GM19240 (cell line): Measurements from ENCODE around the gene PSMD2.
A peak's percentile ranks its signal among the peaks of the same experiment; 100 is the strongest.

Source experiments
- DNase-seq: peaks from one replicate; pipeline ENCODE4 v3.0.0; 2011; ENCODE audit warnings: low spot score; ENCODE audit not compliant: insufficient read length

Gene PSMD2

DNA sequence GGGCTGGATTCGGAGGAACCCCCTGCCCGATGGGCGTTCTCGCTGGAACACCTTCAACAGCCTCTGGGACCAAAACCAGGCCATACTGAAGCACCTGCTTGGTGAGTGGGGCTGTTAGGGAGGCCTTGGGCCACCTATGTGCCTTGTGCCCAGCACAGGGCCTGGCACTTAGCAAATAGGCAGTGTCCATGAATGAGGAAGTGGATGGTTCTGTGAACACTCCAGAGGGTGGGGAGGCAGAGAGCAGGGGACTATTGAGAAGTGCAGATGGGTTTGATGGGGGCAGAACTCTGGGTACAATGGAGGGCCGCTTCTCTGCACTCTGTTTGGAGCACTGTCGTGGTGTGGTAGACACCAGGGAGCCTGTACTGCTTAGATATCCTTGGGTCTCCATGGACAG is 21.7 kb upstream of the PSMD2 start:
- DNase-seq = no peak

DNA sequence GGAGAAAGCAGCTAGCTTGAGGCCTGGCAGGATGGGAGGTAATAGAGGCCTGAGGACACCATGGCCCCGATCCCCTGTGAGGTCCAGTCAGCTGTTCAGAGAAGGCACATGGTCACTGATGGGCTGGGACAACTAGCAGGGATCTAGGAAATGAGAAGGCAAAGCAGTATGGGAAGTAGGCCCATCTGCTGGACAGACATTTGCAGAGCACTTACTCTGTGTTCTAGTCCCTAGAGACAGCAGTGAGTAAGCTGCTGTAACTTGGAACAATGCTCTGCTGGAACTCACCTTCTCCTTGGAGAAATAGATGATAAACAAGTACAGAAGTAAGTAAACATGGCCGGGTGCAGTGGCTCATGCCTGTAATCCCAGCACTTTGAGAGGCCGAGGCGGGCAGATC is 16.1 kb upstream of the PSMD2 start:
- no peak for DNase-seq

GRCh38 chr3:184283681-184284080 is 15.4 kb upstream of the PSMD2 start:
- DNase-seq = no peak

GRCh38 chr3:184284696-184285095 is 14.3 kb upstream of the PSMD2 start:
- DNase-seq = no peak

DNA sequence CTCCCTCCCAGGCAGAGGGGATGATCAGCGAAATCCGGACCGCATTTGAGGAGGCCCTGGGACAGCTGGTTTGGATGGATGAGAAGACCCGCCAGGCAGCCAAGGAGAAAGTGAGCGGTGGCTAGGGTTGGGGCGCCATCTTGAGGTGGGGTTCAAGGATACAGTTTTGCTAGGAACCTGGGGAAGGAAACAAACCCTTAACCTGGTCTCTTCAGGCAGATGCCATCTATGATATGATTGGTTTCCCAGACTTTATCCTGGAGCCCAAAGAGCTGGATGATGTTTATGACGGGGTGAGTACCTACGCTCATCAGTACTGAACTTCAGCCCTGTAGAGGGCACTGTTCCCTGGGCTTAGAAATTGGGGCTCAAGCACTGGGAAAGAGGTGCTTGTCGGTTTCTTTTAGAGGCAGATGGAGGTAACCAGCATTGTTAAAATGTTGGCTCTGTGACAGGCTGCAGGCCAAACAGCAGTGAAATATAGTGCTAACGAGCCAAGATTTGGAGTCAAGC is 9.6 kb upstream of the PSMD2 start:
- peak; percentile 61 for DNase-seq

- DNase-seq = no peak
Measured at GRCh38 chr3:184290331-184290730, 8.7 kb upstream of the PSMD2 start.

DNA sequence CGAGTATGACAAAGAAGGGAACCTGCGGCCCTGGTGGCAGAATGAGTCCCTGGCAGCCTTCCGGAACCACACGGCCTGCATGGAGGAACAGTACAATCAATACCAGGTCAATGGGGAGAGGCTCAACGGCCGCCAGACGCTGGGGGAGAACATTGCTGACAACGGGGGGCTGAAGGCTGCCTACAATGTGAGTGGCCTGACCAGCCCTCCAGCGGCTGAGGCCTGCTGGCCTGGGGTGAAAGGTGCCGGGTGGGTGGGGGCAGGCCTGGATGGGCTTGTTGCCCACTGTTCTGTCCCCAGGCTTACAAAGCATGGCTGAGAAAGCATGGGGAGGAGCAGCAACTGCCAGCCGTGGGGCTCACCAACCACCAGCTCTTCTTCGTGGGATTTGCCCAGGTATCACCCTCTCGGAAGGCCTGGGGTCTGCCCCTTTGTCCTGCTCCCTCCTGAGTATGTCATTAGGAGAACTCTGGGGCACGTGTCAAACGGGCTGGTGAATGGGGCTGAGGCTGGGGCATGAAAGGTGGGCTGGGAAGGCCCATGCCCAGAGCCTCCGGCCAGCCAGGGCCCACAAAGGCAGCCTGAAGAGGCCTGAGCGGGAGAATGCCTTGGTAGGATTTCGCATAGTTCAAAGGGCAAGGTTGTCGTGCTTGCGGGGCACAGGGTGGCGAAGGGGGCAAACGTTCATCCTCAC is 7.8 kb upstream of the PSMD2 start:
- no peak for DNase-seq

DNA sequence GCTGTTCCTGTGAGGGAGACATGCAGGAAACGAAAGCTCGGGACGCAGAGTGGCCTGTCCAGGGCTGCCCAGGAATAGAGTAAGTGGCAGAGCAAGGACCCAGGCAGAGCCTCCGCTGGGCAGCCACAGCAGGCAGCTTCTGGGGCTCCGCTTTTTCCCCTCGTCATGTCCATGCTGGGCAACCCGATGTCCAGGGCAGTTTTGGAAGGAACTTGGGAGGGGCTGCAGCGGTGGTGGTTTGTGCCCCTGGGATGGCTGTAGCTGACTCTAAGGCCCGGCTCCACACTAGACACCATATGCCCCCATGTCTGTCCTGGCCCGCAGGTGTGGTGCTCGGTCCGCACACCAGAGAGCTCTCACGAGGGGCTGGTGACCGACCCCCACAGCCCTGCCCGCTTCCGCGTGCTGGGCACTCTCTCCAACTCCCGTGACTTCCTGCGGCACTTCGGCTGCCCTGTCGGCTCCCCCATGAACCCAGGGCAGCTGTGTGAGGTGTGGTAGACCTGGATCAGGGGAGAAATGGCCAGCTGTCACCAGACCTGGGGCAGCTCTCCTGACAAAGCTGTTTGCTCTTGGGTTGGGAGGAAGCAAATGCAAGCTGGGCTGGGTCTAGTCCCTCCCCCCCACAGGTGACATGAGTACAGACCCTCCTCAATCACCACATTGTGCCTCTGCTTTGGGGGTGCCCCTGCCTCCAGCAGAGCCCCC is 7.1 kb upstream of the PSMD2 start:
- DNase-seq = no peak

GRCh38 chr3:184295771-184296170 is 3.3 kb upstream of the PSMD2 start:
- DNase-seq = no peak

GRCh38 chr3:184296616-184297015 is 2.4 kb upstream of the PSMD2 start:
- no peak for DNase-seq

- no peak for DNase-seq
Measured at GRCh38 chr3:184299488-184300377, 692 bp downstream of the PSMD2 start.

DNA sequence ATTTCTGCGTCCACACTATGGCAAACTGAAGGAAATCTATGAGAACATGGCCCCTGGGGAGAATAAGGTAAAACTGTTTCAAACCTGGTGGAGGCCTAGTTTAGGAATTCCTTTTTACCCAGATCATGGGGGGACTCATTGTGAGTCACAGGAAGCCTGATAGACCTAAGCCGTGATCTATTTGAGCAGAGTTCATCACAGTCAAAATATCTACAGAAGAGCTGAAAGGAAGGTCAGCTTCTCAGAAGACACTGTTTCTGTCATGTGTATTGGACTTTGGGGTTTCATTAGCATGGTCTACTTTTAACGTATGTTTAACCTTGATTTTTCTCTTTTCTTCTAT is 1.3 kb downstream of the PSMD2 start:
- no peak for DNase-seq

DNA sequence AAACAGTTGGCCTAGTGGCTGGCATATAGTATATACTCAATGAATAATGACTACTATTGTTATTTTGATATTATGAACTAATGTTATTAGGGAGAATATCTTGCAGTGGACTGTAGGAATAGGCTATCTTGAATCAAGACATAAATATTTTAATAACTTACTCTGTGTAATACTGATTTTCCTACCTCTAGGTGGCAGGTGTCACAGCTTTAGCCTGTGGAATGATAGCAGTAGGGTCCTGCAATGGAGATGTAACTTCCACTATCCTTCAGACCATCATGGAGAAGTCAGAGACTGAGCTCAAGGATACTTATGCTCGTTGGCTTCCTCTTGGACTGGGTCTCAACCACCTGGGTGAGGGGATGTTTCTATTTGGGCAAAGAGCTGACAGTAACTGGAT is 6.5 kb downstream of the PSMD2 start:
- DNase-seq = no peak

- no peak for DNase-seq
Measured at GRCh38 chr3:184306341-184306972, 7.4 kb downstream of the PSMD2 start.

DNA sequence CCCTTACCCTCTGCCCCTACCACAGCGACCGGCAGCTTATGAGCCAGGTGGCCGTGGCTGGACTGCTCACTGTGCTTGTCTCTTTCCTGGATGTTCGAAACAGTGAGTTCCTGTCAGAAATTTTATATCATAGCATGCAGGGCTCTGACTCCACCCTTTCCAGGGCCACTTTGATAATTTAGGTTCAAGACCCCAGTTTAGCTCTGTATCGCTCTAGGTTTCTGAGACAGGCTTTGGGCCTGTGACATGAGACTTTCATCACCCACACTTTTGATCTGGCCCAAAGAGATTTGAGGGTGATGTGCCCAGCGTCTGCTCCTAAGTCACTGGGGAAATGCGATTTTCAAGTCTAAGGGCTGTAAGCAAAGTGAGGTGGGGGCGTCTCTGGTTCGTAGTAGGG is 8.9 kb downstream of the PSMD2 start:
- DNase-seq = no peak

- DNase-seq = no peak
Measured at GRCh38 chr3:184308744-184309143, 9.7 kb downstream of the PSMD2 start.

DNA sequence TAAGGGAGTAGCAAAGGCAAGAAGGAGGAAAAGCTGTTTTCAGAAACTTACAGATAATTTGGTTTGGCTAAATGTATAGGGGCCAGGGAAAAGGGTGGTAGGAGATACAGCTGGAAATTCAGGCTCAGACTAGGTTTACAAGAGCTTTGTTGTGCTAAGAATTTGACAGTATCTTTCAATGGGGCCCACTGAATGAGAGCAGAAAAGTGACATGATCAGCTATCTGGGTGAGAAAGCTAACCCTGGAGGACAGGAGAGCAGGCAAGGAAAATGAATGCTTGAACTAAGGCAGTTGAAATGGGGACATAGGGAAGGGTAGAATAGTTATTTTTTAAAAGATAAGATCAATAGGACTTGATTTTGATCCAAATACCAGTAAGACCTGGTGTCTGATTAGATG is 12.6 kb downstream of the PSMD2 start:
- DNase-seq = no peak

GRCh38 chr3:184314363-184314699 is 15.3 kb downstream of the PSMD2 start, which contains the start of gene EIF4G1:
Gene EIF4G1 (plus strand): TSS chr3:184314606. CDS start chr3:184315797, 1,191 bp downstream.
- DNase-seq = peak; percentile 92

- peak; percentile 50 for DNase-seq
Measured at GRCh38 chr3:184314700-184315542, 15.9 kb downstream of the PSMD2 start.

GRCh38 chr3:184315543-184315867 is 16.5 kb downstream of the PSMD2 start:
- no peak for DNase-seq
